ENCODE results near the gene MAP3K13. TPM values are rescaled to one million over a fixed set of nuclear protein-coding genes. Genes with fewer than 3 reads are reported as not detected.

MAP3K13 gene
- total RNA-seq, 1 donor from 2014 or later: 26.4 TPM

GRCh38 chr3:185486394-185486793 lies 123.5 kb downstream of the MAP3K13 start:
- H3K9me3 Mint-ChIP-seq (ENCODE audit: unreplicated experiment): no peaks in the 10 kb centered on the region
- peaks cover 22% of the 10 kb centered on the region for H3K4me1 Mint-ChIP-seq (ENCODE audit: unreplicated experiment)
- no peak for TF ChIP-seq CTCF (IDR thresholded peaks at IDR 0.05; ENCODE audit: unreplicated experiment)
- DNase-seq (ENCODE audit: low spot score): no peak
- no peak overlapping the region for H3K4me3 Mint-ChIP-seq (ENCODE audit: unreplicated experiment)
- H3K36me3 Mint-ChIP-seq (ENCODE audit: low read depth, unreplicated experiment): peaks cover 27% of the 10 kb centered on the region
- peaks cover 4% of the 10 kb centered on the region for H3K27me3 Mint-ChIP-seq (ENCODE audit: unreplicated experiment)
- H3K27ac Mint-ChIP-seq (ENCODE audit: unreplicated experiment): no peak overlapping the region

GRCh38 chr3:185488465-185488864 lies 125.5 kb downstream of the MAP3K13 start:
- no peaks in the 10 kb centered on the region for H3K9me3 Mint-ChIP-seq (ENCODE audit: unreplicated experiment)
- H3K36me3 Mint-ChIP-seq (ENCODE audit: low read depth, unreplicated experiment): peaks cover 18% of the 10 kb centered on the region
- H3K4me3 Mint-ChIP-seq (ENCODE audit: unreplicated experiment): no peak overlapping the region
- no peak overlapping the region for H3K27ac Mint-ChIP-seq (ENCODE audit: unreplicated experiment)
- peaks cover 4% of the 10 kb centered on the region for H3K27me3 Mint-ChIP-seq (ENCODE audit: unreplicated experiment)
- no peak for TF ChIP-seq CTCF (IDR thresholded peaks at IDR 0.05; ENCODE audit: unreplicated experiment)
- H3K4me1 Mint-ChIP-seq (ENCODE audit: unreplicated experiment): peaks cover 8% of the 10 kb centered on the region
- no peak for DNase-seq (ENCODE audit: low spot score)

GRCh38 chr3:185489462-185489861 lies 126.5 kb downstream of the MAP3K13 start:
- peaks cover 24% of the 10 kb centered on the region for H3K36me3 Mint-ChIP-seq (ENCODE audit: low read depth, unreplicated experiment)
- DNase-seq (ENCODE audit: low spot score): no peak
- peaks cover 4% of the 10 kb centered on the region for H3K27me3 Mint-ChIP-seq (ENCODE audit: unreplicated experiment)
- peaks cover 14% of the 10 kb centered on the region for H3K4me1 Mint-ChIP-seq (ENCODE audit: unreplicated experiment)
- peak overlapping the region; percentile 40 for H3K4me3 Mint-ChIP-seq (ENCODE audit: unreplicated experiment)
- no peak overlapping the region for H3K27ac Mint-ChIP-seq (ENCODE audit: unreplicated experiment)
- no peaks in the 10 kb centered on the region for H3K9me3 Mint-ChIP-seq (ENCODE audit: unreplicated experiment)
- no peak for TF ChIP-seq CTCF (IDR thresholded peaks at IDR 0.05; ENCODE audit: unreplicated experiment)

- no peak for TF ChIP-seq CTCF (IDR thresholded peaks at IDR 0.05; ENCODE audit: unreplicated experiment)
- Mint-ChIP-seq H3K27ac (ENCODE audit: unreplicated experiment) (no peak overlapping the region), H3K4me3 (ENCODE audit: unreplicated experiment) (no peak overlapping the region), H3K4me1 (ENCODE audit: unreplicated experiment) (peaks cover 10% of the 10 kb centered on the region), H3K27me3 (ENCODE audit: unreplicated experiment) (peaks cover 4% of the 10 kb centered on the region), H3K9me3 (ENCODE audit: unreplicated experiment) (no peaks in the 10 kb centered on the region), H3K36me3 (ENCODE audit: low read depth, unreplicated experiment) (peaks cover 28% of the 10 kb centered on the region)
- no peak for DNase-seq (ENCODE audit: low spot score)
Observed at GRCh38 chr3:185490241-185490640, 127.3 kb downstream of the MAP3K13 start.

- Mint-ChIP-seq H3K36me3 (ENCODE audit: low read depth, unreplicated experiment) (peaks cover 13% of the 10 kb centered on the region), H3K9me3 (ENCODE audit: unreplicated experiment) (no peaks in the 10 kb centered on the region), H3K27me3 (ENCODE audit: unreplicated experiment) (peaks cover 5% of the 10 kb centered on the region), H3K27ac (ENCODE audit: unreplicated experiment) (peak within 1 kb of the TSS; percentile 82), H3K4me1 (ENCODE audit: unreplicated experiment) (peaks cover 11% of the 10 kb centered on the region), H3K4me3 (ENCODE audit: unreplicated experiment) (peak within 1 kb of the TSS; percentile 98)
- DNase-seq (ENCODE audit: low spot score): peak; percentile 96
- no peak for TF ChIP-seq CTCF (IDR thresholded peaks at IDR 0.05; ENCODE audit: unreplicated experiment)
Observed at GRCh38 chr3:185498503-185499396, 135.8 kb downstream of the MAP3K13 start, which contains the start of gene TMEM41A. Gene TMEM41A (minus strand): TSS chr3:185499035. CDS start chr3:185498961, 74 bp downstream.
